Left ventricle myocardium inferior (tissue), 1 donor: Measurements from ENCODE around the gene PPHLN1. TPM values are rescaled to one million over a fixed set of nuclear protein-coding genes. Genes with fewer than 3 reads are reported as not detected.

Experiments used
- DNase-seq: peaks from one replicate; pipeline ENCODE4 v3.0.0-alpha.2; 2020
- H3K27ac ChIP-seq: fragments of 200-600 bp; replicated peaks from 2 replicates; pipeline ENCODE4 v1.8.0; 2021
- H3K27me3 ChIP-seq: fragments of 200-600 bp; 2 replicates; pipeline ENCODE4 v1.8.0; 2021; ENCODE audit warnings: low read depth
- H3K36me3 ChIP-seq: fragments of 200-600 bp; 2 replicates; pipeline ENCODE4 v1.8.0; 2021
- H3K4me1 ChIP-seq: fragments of 200-600 bp; 2 replicates; pipeline ENCODE4 v1.8.0; 2021
- H3K4me3 ChIP-seq: fragments of 200-600 bp; 2 replicates; pipeline ENCODE4 v1.8.0; 2021; ENCODE audit warnings: mild to moderate bottlenecking, moderate library complexity
- H3K9me3 ChIP-seq: fragments of 200-600 bp; replicated peaks from 2 replicates; pipeline ENCODE4 v1.8.0; 2021
- intact Hi-C: fragments of 100-400 bp; cut with micrococcal nuclease; formaldehyde crosslinking; loops from one replicate; pipeline ENCODE4 v1.11.0; 2022
- total RNA-seq: library from RNA; stranded (reverse); fragmentation: NEBNext Ultra II Directional; extraction: Animal tissue kit (Norgen Biotek cat#: 25700); gene quantifications from one replicate; pipeline ENCODE4 v1.2.1, GENCODE V29; 2021
- TF ChIP-seq, protein P1 (sequence below): fragments of 200-600 bp; IDR thresholded peaks from 2 replicates; pipeline ENCODE4 v1.8.0; 2021; ENCODE audit warnings: antibody characterized with exemption, mild to moderate bottlenecking, borderline replicate concordance
- donor health status: DM: no; HTN: yes; CAD: no; lungs with severe emphysema.

The PPHLN1 gene
- total RNA-seq, 1 donor from 2014 or later: 31.4 TPM

- intact Hi-C loops: no loop called here
- no peak overlapping the region for H3K27ac ChIP-seq
- H3K27me3 ChIP-seq: no peaks in the 10 kb centered on the region
- no peak overlapping the region for H3K4me3 ChIP-seq
- no peaks in the 10 kb centered on the region for H3K36me3 ChIP-seq
- H3K9me3 ChIP-seq: no peaks in the 10 kb centered on the region
- no peak for DNase-seq
- TF ChIP-seq, protein P1, sequence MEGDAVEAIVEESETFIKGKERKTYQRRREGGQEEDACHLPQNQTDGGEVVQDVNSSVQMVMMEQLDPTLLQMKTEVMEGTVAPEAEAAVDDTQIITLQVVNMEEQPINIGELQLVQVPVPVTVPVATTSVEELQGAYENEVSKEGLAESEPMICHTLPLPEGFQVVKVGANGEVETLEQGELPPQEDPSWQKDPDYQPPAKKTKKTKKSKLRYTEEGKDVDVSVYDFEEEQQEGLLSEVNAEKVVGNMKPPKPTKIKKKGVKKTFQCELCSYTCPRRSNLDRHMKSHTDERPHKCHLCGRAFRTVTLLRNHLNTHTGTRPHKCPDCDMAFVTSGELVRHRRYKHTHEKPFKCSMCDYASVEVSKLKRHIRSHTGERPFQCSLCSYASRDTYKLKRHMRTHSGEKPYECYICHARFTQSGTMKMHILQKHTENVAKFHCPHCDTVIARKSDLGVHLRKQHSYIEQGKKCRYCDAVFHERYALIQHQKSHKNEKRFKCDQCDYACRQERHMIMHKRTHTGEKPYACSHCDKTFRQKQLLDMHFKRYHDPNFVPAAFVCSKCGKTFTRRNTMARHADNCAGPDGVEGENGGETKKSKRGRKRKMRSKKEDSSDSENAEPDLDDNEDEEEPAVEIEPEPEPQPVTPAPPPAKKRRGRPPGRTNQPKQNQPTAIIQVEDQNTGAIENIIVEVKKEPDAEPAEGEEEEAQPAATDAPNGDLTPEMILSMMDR: no peak
- no peaks in the 10 kb centered on the region for H3K4me1 ChIP-seq
Measured at GRCh38 chr12:42282294-42282693, 43.7 kb upstream of the PPHLN1 start.

DNA sequence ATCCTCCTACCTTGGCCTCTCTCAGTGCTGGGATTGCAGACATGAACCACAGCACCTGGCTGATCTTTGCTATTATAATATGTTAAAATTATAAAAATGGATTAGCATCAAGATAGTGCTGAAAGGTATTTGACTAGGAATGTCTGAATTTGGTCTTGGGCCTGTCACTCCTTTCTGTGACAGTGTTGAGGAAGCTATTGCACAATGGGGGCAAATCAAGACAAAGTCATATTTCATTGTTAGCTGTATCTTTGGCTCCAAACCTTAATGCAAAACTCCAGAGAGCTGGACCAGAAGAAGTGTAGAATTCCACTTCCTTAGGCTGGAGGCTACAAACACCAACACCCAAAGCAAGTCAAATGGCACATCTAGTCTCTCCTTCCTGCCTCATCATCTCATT lies 42.2 kb upstream of the PPHLN1 start:
- intact Hi-C loops: no loop called here
- H3K9me3 ChIP-seq: no peaks in the 10 kb centered on the region
- DNase-seq: no peak
- H3K4me3 ChIP-seq: no peak overlapping the region
- no peaks in the 10 kb centered on the region for H3K27me3 ChIP-seq
- H3K36me3 ChIP-seq: no peaks in the 10 kb centered on the region
- no peak overlapping the region for H3K27ac ChIP-seq
- TF ChIP-seq, protein P1: no peak
- H3K4me1 ChIP-seq: no peaks in the 10 kb centered on the region

DNA sequence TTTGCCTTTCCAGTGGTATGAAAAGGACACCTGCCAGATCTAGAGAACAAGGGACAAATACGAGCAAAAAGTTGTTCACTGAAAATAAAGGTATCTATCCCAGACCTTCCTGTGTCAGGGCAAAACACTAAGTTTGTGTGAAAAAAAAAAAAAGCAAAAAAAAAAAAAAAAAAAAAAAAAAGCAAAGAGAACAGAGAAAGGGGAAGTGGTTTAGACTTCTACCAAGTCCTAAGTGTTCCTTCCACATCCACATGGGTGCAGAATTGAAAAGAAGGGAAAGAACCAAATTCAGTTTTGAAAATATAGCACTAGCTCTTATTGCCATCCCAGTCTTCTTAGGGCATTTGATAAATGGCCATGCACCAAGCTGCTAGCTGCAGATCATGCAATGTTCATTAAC lies 41.8 kb upstream of the PPHLN1 start:
- intact Hi-C loops: no loop called here
- no peaks in the 10 kb centered on the region for H3K4me1 ChIP-seq
- H3K9me3 ChIP-seq: no peaks in the 10 kb centered on the region
- DNase-seq: no peak
- H3K27ac ChIP-seq: no peak overlapping the region
- TF ChIP-seq, protein P1: no peak
- no peaks in the 10 kb centered on the region for H3K36me3 ChIP-seq
- H3K27me3 ChIP-seq: no peaks in the 10 kb centered on the region
- H3K4me3 ChIP-seq: no peak overlapping the region

- Histone ChIP-seq H3K27me3 (no peaks in the 10 kb centered on the region), H3K4me3 (no peak overlapping the region), H3K4me1 (no peaks in the 10 kb centered on the region), H3K27ac (no peak overlapping the region), H3K36me3 (no peaks in the 10 kb centered on the region), H3K9me3 (no peaks in the 10 kb centered on the region)
- intact Hi-C loops: no loop called here
- DNase-seq: no peak
- TF ChIP-seq, protein P1: no peak
Measured at GRCh38 chr12:42284876-42285275, 41.1 kb upstream of the PPHLN1 start.

- Histone ChIP-seq H3K27me3 (no peaks in the 10 kb centered on the region), H3K4me1 (no peaks in the 10 kb centered on the region), H3K36me3 (no peaks in the 10 kb centered on the region), H3K9me3 (no peaks in the 10 kb centered on the region), H3K4me3 (no peak overlapping the region), H3K27ac (no peak overlapping the region)
- TF ChIP-seq, protein P1: no peak
- intact Hi-C loops: no loop called here
- DNase-seq: no peak
Measured at GRCh38 chr12:42285431-42285830, 40.5 kb upstream of the PPHLN1 start.

DNA sequence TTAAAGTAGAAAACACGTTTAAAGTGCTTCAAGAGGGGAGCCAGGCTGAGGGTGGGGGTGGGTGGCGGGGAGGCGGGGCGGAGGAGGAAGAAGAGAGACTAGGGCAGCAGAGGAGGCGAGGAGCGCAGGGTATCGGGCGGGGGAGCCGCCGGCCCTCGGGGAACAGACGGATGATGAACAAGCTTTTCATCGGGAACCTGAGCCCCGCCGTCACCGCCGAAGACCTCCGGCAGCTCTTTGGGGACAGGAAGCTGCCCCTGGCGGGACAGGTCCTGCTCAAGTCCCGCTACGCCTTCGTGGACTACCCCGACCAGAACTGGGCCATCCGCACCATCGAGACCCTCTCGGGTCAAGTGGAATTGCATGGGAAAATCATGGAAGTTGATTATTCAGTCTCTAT lies 39.2 kb upstream of the PPHLN1 start:
- Histone ChIP-seq H3K27ac (no peak overlapping the region), H3K4me3 (no peak overlapping the region), H3K9me3 (no peaks in the 10 kb centered on the region), H3K36me3 (no peaks in the 10 kb centered on the region), H3K27me3 (no peaks in the 10 kb centered on the region), H3K4me1 (no peaks in the 10 kb centered on the region)
- DNase-seq: no peak
- TF ChIP-seq, protein P1: no peak
- intact Hi-C loops: no loop called here
